Loucy (cell line): ENCODE measurements around the gene CPB1.

Source experiments
- EZH2phosphoT487 ChIP-seq: fragments of 200-600 bp; IDR thresholded peaks from 2 replicates; pipeline ENCODE4 v1.6.1; 2018; ENCODE audit warnings: antibody characterized with exemption, mild to moderate bottlenecking, moderate library complexity, borderline replicate concordance
- TF ChIP-seq, protein P1 (sequence below): fragments of 200-600 bp; sonication (generic); conservative IDR thresholded peaks from 2 replicates; pipeline ENCODE4 v1.5.1; 2014; ENCODE audit warnings: mild to moderate bottlenecking, antibody characterized with exemption, low read length

DNA sequence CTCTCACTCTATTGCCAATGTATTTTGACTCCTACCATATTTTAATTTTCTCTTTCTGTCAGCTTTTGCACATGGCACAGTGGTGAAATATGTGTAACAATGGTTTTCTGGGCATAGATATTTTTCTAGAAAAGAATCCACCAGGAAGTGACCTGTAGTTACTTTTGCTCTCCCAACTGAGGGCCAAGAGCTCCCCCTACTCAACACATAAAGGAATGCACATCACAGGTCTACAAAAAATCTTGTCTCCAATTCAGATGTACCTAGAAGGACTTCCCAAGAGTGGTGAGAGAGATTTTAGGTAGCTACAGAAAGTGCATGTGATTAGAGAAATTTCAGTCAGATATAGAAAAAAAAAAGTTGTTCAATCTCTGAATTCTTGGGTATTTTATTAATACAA is 53.1 kb downstream of the CPB1 start:
- TF ChIP-seq, protein P1, sequence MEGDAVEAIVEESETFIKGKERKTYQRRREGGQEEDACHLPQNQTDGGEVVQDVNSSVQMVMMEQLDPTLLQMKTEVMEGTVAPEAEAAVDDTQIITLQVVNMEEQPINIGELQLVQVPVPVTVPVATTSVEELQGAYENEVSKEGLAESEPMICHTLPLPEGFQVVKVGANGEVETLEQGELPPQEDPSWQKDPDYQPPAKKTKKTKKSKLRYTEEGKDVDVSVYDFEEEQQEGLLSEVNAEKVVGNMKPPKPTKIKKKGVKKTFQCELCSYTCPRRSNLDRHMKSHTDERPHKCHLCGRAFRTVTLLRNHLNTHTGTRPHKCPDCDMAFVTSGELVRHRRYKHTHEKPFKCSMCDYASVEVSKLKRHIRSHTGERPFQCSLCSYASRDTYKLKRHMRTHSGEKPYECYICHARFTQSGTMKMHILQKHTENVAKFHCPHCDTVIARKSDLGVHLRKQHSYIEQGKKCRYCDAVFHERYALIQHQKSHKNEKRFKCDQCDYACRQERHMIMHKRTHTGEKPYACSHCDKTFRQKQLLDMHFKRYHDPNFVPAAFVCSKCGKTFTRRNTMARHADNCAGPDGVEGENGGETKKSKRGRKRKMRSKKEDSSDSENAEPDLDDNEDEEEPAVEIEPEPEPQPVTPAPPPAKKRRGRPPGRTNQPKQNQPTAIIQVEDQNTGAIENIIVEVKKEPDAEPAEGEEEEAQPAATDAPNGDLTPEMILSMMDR = peak; percentile 86
- TF ChIP-seq EZH2phosphoT487 = no peak
